Activated CD4-positive, alpha-beta T cell treated with anti-CD3 and anti-CD28 coated beads, Interleukin-10, Interleukin-2, amounts not matched to agents 100 ng/mL and 50 ng/mL, durations not matched to agents 16 hours and 8 hours (primary cell): ENCODE measurements around the gene ANKRD18A.

ENCODE experiments used
- DNase-seq: peaks from one replicate; pipeline ENCODE4 v3.0.0-alpha.2; 2020

ANKRD18A gene

GRCh38 chr9:38526591-38526990, 93.8 kb downstream of the ANKRD18A start:
- no peak for DNase-seq

- DNase-seq, result no peak
Observed at GRCh38 chr9:38523121-38523520, 97.3 kb downstream of the ANKRD18A start.

- DNase-seq, result no peak
Observed at GRCh38 chr9:38521762-38522161, 98.6 kb downstream of the ANKRD18A start.
